Measurements from ENCODE around the gene PCCA.
"Not testable (repeated sequence)": the region's sequence is repeated elsewhere in the genome, so short reads cannot be mapped to it uniquely, and the experiment has no call there.

The PCCA gene

GRCh38 chr13:100364591-100364990, 275.7 kb downstream of the PCCA start:
- DNase-seq = no peak

DNA sequence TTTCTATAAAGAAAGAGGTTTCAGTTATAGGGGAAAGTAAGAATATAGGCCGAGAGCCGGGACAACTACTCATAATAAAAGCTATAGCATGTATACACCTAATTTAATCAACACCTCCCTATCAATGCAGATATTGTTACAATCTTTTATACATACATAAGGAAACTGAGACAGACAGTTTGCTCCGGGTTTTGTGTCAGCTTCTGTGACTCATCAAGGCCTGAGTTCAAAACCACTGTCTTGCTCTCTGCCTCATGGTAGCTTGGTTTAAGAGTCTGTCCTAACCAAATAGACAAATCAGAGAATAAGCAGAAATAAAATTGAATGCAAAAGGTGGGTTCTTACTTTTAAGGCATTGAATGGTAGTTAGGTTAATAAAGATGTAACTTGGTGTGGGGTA, 276.8 kb downstream of the PCCA start:
- no peak for DNase-seq

DNA sequence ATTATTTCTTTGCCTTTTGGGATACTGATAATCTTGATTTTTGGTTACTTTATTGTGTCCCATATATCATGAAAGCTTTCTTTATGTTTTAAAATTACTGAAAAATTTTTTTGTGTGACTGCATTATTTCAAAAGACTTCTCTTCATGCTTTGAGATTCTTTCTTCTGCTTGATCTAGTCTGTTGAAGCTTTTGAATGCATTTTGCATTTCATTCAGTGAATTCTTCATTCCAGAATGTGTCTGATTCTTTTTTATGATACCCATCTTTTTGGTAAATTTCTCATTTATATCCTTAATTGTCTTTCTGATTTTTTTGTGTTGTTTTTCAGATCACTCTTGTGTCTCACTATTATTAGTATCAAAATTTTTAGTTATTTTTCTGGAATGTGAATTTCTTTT, 289.6 kb downstream of the PCCA start:
- no peak for DNase-seq

DNA sequence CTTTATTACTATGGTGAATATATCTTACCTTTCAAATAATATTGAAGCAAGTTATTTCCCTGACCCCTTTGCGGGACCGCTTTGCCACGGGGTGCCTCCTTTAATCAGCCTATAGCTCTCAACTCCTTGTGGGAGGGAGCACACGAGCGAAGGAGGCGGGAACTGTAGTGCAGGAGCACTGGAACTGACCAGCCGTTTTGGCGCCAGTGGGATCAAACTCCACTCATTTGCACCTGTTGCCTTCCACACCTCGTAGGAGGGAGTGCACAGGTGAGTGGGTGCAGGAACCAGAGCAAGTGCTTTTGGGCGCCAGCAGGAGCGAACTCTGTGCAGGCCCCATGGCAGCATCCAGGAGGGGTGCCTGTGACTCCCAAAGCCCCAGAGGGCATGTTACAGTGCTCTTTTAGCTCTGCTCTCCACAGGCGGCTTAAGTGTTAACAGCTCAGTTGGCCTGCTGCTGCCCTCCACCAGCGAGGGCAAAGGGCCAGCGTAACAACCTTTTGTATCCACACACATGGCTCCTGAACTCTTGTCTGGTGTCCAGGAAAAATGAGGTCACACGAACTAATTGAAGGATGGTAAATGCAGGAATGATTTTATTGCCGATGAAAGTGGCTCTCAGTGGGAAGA, 292.8 kb downstream of the PCCA start:
- DNase-seq = no peak

DNA sequence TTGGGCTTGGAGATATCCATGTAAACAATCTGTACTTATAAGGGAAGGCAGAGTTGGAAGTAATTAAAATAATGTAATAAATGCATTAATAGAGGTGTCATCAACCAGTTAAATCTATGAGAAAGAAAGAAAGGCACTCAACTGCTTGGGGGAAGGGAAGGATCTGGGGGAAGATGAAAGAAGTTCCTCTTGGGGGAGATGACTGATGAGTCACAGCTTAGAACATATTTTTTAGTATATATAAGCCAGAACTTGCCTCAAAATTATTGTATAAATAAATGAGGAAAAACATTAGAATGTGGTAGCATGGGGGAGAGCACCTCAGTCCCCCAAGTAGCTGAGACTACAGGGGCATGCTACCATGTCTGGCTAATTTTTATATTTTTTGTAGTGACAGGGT, 293.9 kb downstream of the PCCA start:
- DNase-seq = no peak

DNA sequence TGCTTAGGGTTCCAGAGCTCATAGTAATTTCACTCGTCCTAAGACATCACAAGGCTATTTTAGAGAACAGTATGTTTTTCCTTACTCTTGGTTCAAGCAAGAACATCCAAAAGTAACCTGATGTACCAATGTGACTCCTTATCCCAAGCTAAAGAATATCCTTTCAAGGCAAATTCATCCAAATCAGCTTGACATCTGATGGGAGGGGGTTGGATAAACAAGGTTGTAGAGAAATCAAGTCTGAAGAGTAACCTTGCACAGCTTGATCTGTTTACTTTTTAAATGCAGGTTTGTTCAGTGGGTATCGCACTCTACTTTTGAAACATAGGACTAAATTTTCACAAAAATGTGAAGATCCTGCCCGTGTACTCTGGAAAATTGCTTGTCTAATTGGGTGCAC, 298.5 kb downstream of the PCCA start:
- no peak for DNase-seq

DNA sequence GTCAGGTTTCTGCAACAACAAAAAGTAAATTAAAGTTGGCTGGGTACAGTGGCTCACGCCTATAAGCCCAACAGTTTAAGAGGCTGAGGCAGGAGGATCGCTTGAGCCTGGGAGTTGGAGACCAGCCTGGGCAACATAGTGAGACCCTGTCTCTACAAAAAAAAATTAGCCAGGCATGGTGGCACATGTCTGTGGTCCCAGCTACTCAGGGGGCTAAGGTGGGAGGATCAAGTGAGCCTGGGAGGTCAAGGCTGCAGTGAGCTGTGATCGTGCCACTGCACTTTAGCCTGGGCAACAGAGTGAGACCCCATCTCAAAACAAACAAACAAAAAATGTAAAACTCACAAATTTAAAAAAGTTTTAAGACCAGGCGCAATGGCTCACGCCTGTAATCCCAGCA, 299.3 kb downstream of the PCCA start:
- not testable (repeated sequence) for DNase-seq

DNA sequence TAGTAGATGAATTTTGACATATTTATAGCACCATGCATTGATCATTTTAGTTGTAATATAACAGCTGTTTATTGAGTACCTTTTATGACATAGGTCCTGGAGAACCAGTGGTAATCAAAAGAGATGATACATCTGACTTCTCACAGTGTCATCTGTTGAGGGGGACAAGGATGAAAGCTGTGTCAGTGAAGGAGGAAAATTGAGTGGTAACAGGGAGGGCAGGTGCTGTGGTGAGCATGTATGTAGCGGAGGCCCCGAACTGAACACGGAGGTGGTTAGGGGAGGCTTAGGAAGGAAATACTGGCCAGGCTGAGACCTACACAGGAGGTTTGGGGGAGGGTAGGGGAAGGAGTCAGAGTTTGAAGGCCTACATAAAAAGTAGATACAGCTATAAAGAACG, 300.0 kb downstream of the PCCA start:
- no peak for DNase-seq

DNA sequence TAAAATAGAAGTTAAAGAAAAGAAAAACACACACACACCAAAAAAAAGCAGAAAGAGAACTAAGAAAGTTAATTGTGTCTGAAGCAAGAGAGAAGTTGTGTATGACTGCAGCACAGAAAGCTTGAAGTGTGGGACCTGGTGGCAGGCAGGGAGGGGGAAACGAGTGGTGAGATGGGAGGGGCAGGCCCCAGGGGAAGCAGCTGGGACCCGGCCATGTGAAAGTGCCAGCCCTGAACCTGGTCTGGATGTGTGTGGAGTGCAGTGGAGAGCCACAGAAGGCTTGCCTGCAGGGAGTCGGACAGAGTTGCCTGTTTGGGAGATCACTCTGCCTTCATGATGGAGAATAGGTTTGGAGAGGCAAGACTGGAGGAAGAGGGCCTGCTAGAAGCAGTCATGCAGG, 300.7 kb downstream of the PCCA start:
- no peak for DNase-seq

- no peak for DNase-seq
Observed at GRCh38 chr13:100392709-100393630, 304.1 kb downstream of the PCCA start.

DNA sequence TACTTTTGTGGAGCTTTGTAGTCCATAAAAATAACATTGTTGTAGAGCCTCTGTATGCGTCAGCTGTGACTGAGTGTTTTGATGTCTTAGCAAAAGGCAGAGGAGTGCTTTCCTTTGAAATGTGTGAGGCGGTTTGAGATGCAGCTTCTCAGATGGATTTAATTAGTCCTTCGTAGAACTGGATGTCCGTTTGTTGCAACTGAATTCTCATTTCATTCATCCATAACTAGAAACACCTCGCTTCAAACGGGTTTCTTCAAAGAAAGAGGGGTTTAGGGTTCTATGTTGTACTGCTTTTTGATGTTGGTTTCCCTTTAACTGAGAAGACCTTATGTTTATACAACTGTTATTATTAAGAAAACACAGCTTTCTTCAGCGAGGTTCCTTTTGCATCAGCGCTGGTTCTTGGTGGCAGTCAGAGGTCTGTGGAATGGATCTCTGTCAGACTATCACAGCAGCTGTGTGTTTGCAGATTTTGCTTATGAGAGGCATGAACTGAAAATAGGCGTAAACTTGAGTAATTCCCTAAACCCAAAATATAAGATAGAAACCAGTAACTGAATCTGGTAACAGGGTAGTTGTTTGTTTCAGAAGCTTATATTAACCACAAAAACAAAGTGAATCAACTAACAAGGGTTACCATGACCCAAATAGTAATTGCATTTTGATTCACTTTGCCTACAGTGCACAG, 305.3 kb downstream of the PCCA start:
- no peak for DNase-seq

DNA sequence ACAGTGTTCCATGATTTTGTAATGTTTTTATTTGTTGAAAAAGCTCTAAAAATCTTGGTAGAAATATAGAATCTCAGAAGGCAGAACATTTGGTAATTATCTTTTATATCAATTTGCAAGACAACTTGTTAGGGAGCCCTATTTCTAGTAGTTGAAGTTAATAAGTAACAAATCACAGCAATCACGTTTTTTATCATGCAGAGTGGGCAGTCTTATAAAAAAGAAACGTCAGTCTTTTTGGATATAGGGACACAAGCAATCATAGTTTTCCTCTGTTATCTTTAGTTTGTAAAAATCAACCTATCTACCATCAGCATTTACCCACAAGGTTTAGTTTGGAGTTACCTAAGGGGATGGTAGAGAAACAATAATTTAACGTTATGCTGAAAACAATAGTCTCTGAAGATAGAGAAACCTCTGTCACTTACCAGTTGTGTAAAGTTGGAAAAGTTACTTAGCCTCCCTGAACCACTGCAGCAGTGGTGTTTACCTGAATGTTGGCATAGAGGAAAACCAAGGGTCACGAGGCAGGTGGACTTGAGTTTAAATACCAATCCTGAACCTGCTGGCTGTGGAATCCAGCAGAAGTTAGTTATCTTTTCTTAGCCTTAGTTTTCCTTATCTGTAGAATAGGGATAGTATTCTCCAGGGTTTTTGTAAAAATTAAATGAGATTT, 306.9 kb downstream of the PCCA start:
- DNase-seq = no peak

- DNase-seq = no peak
Observed at GRCh38 chr13:100396776-100397175, 307.9 kb downstream of the PCCA start.

GRCh38 chr13:100397627-100398026, 308.7 kb downstream of the PCCA start:
- DNase-seq = no peak

GRCh38 chr13:100398360-100398759, 309.5 kb downstream of the PCCA start:
- DNase-seq = no peak

GRCh38 chr13:100399455-100399854, 310.6 kb downstream of the PCCA start:
- no peak for DNase-seq

GRCh38 chr13:100403675-100404074, 314.8 kb downstream of the PCCA start:
- no peak for DNase-seq

DNA sequence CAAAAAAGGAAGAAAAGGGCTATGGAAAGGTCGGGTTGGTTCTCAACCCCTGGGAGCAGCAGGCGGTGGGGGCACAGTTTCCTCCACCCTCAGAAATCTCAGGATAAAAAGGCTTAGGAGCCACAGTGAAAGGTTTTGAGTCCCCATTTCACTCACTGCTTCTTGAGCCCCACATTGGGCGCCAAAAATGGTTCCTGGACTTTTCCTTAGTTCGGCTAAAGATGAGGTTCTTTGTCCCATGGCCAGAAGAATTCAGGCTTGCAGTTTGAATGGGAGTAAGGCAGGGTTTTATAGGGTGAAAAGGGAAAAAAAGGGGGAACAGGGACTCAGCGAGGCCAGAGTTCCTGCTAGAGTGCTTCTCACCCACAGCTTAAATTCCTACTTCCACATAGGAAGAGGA, 320.2 kb downstream of the PCCA start:
- no peak for DNase-seq

GRCh38 chr13:100423375-100423774, 334.5 kb downstream of the PCCA start:
- DNase-seq = no peak

GRCh38 chr13:100428986-100429385, 340.1 kb downstream of the PCCA start:
- no peak for DNase-seq

DNA sequence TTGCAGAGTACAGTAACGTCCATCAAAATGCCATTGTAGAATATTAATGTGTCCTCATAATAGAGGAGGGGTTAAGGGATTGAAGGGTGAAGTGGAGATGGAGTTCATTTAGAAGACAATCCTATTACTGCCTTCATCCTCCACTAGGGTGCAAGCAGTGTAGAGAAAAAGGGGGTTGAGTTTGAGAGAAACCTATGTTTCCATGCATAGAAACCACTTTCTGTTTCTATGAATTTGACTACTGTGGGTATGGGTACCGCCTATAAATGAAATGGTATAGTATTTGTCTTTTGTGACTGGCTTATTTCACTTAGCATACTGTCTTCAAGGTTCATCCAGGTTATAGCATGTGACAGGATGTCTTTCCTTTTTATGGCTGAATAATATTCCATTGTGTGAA, 343.7 kb downstream of the PCCA start:
- DNase-seq = no peak

GRCh38 chr13:100433475-100433874, 344.6 kb downstream of the PCCA start:
- no peak for DNase-seq

All from effector CD8-positive, alpha-beta T cell (primary cell).